Prostate gland (tissue), 2 donors: ENCODE data around the gene XXYLT1.

ENCODE experiments used
- CTCF ChIP-seq, 4 experiments: fragments of 200-600 bp in 2 of 4; fragments of 450-650 bp in 2 of 4; sonication (generic) in 2 of 4; IDR thresholded peaks; 1 replicate in 3 of 4; 2 replicates in 1 of 4; pipeline ENCODE4 v1.5.1; 2016 to 2019; ENCODE audit warnings: antibody characterized with exemption in 4 of 4, mild to moderate bottlenecking in 2 of 4, moderate library complexity in 2 of 4
- POLR2AphosphoS5 ChIP-seq: sonication (generic); formaldehyde crosslinking; IDR thresholded peaks from one replicate; pipeline ENCODE4 v1.6.1; 2017; ENCODE audit warnings: antibody characterized with exemption

- TF ChIP-seq CTCF (IDR thresholded peaks at IDR 0.05), result no peak
- no peak for TF ChIP-seq POLR2AphosphoS5
Observed at GRCh38 chr3:195256639-195257453, 14.1 kb downstream of the XXYLT1 start.
